22Rv1 (cell line): ENCODE data around the gene FAM227B.

Experiments used
- H3K27ac ChIP-seq: fragments of 450-650 bp; 2 replicates; pipeline ENCODE4 v1.5.1; 2017
- CTCF ChIP-seq: fragments of 450-650 bp; IDR thresholded peaks from 2 replicates; pipeline ENCODE4 v1.5.1; 2017; ENCODE audit warnings: mild to moderate bottlenecking
- ZFX ChIP-seq: fragments of 450-650 bp; IDR thresholded peaks from 2 replicates; pipeline ENCODE4 v1.6.1; 2017; ENCODE audit warnings: antibody characterized with exemption, borderline replicate concordance

FAM227B gene

GRCh38 chr15:49423021-49423420, 197.6 kb downstream of the FAM227B start, which contains the start of gene FGF7:
FGF7 (plus strand) TSS chr15:49423242; CDS start chr15:49424298, 1,056 bp downstream.
- no peak for TF ChIP-seq CTCF
- TF ChIP-seq ZFX = no peak
- no peak within 1 kb of the TSS for H3K27ac ChIP-seq

DNA sequence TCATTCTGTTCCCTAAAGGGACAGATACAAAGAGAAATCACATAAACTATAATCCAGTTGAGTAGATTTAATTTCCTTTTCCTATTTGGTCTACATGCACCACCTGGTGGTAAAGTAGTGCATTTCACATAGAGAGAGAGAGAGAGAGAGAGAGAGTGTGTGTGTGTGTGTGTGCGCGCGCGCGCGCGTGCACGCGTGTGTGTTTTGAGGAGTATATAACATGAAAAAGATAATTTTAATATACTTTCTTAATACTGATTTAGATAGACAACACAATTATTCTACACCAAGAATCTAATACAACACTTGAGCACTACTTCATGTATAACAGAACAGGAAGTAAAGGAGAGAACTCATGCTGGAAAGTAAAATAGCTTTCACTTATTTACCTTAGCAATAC, 198.6 kb downstream of the FAM227B start:
- TF ChIP-seq CTCF (peak; percentile 79), ZFX (no peak)
- no peak overlapping the region for H3K27ac ChIP-seq

DNA sequence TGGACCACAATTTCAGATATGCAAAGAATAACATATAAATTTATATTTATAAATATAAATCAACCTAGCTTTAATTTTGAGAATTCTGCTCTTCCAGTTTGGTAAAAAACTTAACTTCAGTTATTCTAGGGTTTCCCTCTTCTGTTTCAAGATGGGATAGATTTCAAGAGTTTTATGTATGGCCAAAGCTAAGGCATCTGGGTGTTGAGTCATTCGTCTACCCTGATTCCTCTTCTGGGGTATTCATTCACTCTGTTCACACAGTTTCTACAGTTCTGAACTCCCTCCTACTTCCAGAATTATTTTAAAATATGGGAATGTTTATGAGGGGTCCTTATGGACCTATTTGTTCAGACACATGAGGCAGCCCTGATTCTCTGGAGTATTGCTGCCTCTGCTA, 201.8 kb downstream of the FAM227B start:
- TF ChIP-seq CTCF = no peak
- no peak for TF ChIP-seq ZFX
- H3K27ac ChIP-seq = no peak overlapping the region

DNA sequence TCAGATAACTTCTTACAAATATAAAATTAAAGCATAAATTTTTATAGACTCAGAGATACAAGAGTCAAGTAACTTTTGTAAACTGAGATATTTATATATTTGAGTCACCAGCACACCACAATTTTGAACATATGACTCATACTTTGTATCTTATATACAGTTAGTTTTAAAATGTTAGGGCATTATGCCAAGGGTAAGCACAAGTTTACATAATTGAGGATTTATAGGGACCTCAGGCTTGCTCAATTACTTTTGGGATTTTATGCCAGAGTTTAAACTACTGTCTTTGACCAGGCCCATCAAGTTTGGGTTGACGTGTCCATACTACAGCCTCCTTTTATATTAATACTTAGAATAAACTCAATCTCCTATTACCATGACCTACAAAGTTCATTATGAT, 205.0 kb downstream of the FAM227B start:
- H3K27ac ChIP-seq = no peak overlapping the region

GRCh38 chr15:49415149-49415548, 205.5 kb downstream of the FAM227B start:
- no peak for TF ChIP-seq CTCF
- TF ChIP-seq ZFX = no peak
- no peak overlapping the region for H3K27ac ChIP-seq

More for the DNA sequence above, 205.0 kb downstream of the FAM227B start:
- TF ChIP-seq ZFX = no peak
- TF ChIP-seq CTCF = no peak

DNA sequence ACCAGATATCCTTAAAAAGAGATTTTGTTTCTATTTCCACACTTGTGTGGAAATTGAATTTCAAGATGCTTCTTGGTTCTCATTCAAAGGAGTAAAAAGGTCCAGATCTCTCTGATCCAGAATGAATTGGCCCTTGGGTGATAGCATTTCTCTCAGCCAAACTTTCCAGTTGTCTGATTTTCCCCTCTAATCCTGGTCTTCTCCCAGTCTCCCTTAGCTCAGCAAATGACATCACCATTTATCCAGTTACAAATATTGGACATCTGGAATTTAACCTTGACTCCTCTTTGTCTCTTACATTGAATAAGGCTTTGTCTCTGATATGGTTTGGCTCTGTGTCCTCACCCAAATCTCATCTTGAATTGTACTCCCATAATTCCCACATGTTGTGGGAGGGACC, 207.8 kb downstream of the FAM227B start:
- TF ChIP-seq CTCF = no peak
- TF ChIP-seq ZFX = no peak
- no peak overlapping the region for H3K27ac ChIP-seq

- TF ChIP-seq CTCF (no peak), ZFX (no peak)
- H3K27ac ChIP-seq = no peak overlapping the region
Observed at GRCh38 chr15:49410641-49411040, 210.0 kb downstream of the FAM227B start.
